Measurements from ENCODE around the gene LRRC8D.

- no peak for TF ChIP-seq CTCF (IDR thresholded peaks at IDR 0.05)
- TF ChIP-seq POLR2A (IDR thresholded peaks at IDR 0.05) = no peak
These were observed 24.0 kb downstream of the LRRC8D start for GRCh38 chr1:89844860-89845259.

All from heart left ventricle (tissue), 13 donors.